Transverse colon (tissue), 4 donors: Measurements from ENCODE around the gene GRM7.

Experiments used
- CTCF ChIP-seq, 5 experiments: fragments of 200-600 bp in 3 of 5; fragments of 450-650 bp in 2 of 5; sonication (generic) in 3 of 5; IDR thresholded peaks; 1 replicate in 2 of 5; 2 replicates in 3 of 5; pipeline ENCODE4 v1.5.1; 2016 to 2017; ENCODE audit warnings: antibody characterized with exemption in 5 of 5, inconsistent platforms in 3 of 5, mild to moderate bottlenecking in 2 of 5, moderate library complexity in 1 of 5
- EP300 ChIP-seq: sonication (generic); formaldehyde crosslinking; IDR thresholded peaks from one replicate; pipeline ENCODE4 v1.6.1; 2017; ENCODE audit warnings: antibody characterized with exemption, low read depth
- POLR2A ChIP-seq: fragments of 450-650 bp; IDR thresholded peaks from one replicate; pipeline ENCODE4 v1.6.1; 2016; ENCODE audit warnings: antibody characterized with exemption, mild to moderate bottlenecking, moderate library complexity
- POLR2AphosphoS5 ChIP-seq, 3 donors: sonication (generic); formaldehyde crosslinking; IDR thresholded peaks; one replicate each; pipeline ENCODE4 v1.6.1; 2016; ENCODE audit warnings: antibody characterized with exemption in 3 of 3

GRCh38 chr3:7195934-7196333 lies 335.0 kb downstream of the GRM7 start:
- TF ChIP-seq CTCF (IDR thresholded peaks at IDR 0.05) (no peak), POLR2A (no peak), EP300 (no peak), POLR2AphosphoS5 (IDR thresholded peaks at IDR 0.05) (no peak)
